GM18907 (cell line): ENCODE measurements around the gene ANKRD10.
"Not testable (repeated sequence)": the region's sequence is repeated elsewhere in the genome, so short reads cannot be mapped to it uniquely, and the experiment has no call there.

Experiments used
- ATAC-seq: cut with Tn5 transposase; IDR thresholded peaks from one replicate; pipeline ENCODE4 v1.9.1; 2021; ENCODE audit warnings: mild to moderate bottlenecking, moderate library complexity; ENCODE audit not compliant: unreplicated experiment

Gene ANKRD10

GRCh38 chr13:110869231-110869804, 45.6 kb downstream of the ANKRD10 start:
- ATAC-seq, result no peak

DNA sequence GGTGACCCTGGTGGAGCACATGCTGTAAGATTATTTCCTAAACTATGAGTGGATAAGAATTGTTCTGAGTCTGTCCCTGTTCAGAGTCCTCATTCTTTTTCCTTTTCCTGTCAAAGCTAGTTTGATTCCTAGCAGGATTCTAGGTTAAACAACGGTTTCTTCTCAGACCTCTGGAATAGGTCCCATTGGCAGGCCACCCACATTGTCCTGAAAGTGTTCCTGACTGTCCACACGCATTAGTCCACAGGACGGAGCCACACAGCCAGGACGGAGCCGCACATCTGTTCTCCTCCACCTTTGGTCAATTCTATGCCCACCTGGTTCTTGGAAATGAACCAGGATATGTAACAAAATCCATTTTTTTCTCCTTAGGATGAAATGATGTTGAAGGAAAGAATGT, 46.1 kb downstream of the ANKRD10 start:
- no peak for ATAC-seq

DNA sequence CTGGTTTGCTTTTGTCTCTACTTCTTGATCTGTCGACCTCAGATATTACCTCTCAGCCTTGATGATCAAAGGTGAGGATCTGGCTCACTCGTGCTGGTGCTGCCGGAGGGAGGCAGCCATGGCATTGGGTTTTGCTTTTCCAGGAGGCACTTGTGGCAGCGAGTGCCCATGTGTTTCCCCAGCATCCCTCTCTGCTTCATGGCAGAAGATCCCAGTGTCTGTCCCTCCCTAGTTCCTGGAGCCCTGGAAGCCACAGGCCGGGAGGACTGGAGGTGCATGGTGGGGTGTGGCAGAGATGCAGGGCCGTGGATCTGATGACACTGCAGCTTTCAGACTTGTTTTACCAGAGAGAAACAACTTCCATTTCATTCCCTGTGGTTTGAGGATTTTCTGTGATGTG, 47.5 kb downstream of the ANKRD10 start:
- no peak for ATAC-seq

GRCh38 chr13:110866491-110867170, 48.2 kb downstream of the ANKRD10 start:
- no peak for ATAC-seq

- no peak for ATAC-seq
Observed at GRCh38 chr13:110863685-110864084, 51.2 kb downstream of the ANKRD10 start.

DNA sequence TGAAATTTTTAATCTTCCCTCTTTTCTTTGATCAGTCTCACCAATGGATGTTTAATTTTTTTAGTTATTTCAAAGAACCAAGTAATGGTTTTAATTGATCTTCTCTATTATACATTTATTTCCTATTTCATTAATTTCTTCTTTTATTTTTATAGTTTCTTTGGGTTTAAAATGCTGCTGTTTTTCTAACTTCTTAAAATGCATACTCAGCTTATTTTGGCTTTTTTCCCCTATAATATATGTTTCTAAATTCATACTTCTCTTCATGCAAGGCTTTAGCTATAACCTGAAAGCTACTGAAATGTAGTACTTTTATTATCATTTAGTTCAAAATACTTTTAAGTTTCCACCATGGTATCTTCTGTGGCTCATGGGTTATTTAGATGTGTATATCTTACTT, 53.9 kb downstream of the ANKRD10 start:
- ATAC-seq, result no peak

DNA sequence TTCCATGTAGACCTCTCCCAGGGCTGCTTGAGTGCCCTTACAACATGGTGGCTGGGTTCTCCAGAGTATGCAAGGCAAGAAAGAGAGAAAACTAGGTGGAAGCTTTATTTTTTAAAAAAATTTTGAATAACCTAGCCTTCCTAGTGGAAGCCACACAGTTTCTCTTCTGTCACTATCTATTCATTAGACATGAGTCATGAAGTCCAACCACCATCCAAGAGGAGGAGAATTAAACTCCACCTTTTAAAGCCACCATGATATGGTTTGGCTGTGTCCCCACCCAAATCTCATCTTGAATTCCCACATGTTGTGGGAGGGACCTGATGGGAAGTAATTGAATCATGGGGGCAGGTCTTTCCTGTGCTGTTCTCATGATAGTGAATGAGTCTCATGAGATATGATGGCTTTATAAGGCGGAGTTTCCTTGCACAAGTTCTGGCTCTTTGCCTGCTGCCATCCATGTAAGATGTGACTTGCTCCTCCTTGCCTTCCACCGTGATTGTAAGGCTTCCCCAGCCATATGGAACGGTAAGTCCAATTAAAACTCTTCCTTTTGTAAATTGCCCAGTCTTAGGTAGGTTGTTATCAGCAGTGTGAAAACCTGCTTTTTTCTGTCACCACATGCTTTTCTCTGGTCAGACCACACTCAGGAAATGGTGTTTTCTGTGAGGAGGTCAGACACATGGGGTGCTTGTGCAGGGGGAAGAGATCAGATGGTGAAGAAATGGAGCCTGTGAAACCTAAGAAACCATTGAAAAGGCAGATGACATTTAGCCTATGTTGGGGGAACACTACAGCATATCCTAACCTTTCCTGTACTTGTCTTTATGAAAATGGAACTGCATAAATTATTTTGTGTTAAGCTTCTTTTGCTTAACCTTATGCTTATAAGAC, 57.7 kb downstream of the ANKRD10 start:
- peak; percentile 79 for ATAC-seq

- ATAC-seq, result no peak
Observed at GRCh38 chr13:110855363-110855762, 59.5 kb downstream of the ANKRD10 start.

DNA sequence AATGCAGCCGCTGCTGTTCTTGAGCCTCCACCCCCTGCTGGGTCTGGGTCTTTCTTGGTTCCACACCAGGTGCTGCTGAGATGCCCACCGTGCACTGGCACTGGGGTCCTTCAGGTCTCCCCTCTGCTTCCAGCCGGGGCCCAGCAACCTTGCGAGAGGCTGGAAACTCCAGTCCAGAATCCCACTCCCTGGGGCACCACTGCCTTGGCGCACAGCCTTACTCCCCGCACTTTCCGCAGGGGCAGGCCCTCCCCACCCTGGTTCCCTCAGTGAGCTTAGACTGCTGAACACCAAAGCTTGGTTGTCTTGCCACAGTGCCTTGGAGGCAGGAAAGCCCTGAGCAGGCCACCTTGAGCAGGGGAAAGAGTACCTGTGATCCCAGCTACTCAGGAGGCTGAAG, 60.0 kb downstream of the ANKRD10 start:
- no peak for ATAC-seq

DNA sequence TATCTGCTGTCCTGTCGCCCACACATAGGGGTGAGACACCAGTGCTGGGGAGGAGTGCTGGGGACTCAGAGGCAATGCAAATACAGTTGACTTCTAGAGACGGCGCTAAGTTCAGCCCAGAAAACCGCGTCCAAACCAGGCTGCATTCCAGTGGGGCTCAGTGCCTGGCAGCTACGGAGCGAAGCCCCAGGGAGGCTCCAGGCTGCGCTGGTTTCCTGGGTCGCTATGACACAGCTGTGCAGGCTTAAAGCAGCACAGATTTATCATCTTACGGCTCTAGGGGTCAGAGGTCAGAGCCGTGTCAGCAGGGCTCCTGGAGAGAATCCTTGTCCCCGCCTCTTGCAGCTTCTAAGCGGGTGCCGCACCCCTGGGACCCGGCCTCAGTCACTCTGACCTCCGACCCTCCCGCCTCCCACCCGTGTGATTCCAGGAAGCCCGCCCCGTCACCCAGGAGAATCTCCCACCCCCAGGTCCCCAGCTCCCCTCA, 61.6 kb downstream of the ANKRD10 start:
- no peak for ATAC-seq

DNA sequence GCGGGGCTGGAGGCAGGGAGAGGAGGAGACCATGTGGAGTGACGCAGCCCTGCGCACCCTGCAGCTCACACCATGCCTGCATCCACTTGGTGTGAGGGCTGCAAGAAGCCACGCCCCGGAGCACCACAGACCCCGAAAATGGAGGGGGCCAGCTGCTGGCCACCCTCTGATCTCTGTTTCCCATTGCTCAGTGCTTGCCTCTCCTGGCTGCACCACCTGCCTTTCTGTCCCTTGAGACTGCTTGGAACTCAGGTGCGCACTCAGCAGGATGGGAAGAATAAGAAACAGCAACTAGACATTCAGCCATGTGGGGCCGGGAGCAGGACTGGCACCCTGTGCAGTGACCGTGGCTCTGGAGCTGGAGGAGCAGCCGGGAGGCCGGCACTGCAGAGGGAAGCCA, 64.0 kb downstream of the ANKRD10 start:
- no peak for ATAC-seq

GRCh38 chr13:110850006-110850405, 64.9 kb downstream of the ANKRD10 start:
- ATAC-seq, result no peak

DNA sequence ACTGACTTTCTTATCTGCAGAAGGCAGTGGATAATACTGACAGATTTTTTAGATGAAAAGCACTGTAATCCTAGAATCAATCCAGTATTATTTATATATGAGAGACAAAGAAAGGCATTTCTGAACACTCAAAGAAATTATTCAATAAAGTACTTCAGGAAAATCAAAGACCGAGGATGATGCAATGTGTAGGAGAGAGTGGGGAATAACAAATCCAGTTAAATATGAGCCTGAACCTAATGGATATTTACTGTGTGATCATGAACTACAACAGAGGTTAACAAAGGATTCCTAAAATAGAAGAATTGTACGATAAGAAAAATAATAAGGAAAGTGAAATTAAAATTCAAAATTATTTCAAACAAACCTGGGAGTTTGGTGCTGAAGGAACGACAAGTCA, 69.3 kb downstream of the ANKRD10 start:
- no peak for ATAC-seq

DNA sequence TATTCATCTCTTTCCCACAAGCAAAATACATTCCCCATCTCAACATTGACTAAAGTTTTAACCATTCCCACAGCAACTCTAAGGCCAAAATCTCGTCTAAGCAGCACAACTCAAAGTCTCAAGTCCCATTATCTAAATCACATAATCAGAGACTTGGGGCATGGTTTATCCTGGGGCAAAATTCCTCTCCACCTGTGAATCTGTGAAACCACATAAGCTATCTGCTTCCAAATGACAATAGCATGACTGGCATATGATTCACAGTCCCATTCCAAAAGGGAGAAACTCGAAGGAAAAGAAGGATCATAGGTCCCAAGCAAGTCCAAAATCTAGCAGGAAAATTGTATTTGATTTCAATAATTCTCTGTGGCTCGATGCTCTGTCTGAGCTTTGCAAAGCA, 73.0 kb downstream of the ANKRD10 start:
- ATAC-seq, result no peak

DNA sequence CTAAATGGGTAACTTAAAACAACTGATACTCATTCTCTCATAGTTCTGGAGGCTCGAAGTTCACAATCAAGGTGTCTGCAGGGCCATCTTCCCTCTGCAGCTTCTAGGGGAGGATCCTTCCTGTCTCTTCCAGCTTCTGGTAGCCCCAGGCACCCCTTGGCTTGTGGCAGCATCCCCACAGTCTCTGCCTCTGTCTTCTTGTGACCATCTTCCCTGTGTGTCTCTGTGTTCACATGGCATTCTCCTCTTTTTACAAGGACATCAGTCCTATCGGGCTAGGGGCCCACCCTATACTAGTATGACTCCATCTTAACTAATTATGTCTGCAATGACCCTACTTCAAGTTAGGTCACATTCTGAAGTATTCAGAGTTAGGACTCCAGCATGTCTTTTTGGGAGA, 73.5 kb downstream of the ANKRD10 start:
- ATAC-seq, result no peak

- no peak for ATAC-seq
Observed at GRCh38 chr13:110838867-110839538, 75.9 kb downstream of the ANKRD10 start.

DNA sequence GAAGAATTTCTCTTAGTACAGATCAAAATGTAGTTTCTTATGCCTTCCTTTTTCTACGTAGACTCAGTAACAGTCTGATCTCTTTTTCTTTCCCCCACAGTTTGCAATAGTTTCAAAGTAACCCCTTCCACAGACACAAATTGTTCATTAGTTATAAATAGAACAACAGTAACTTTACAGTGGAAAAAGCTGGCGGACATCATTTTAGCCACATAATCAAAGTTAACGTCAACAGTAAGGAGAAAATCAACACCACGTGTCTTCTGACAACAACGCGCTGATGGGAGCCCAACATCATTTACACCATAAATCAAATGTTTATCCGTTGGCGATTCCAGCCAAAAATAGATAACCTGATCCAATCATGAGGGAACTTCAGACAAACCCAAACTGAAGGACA, 76.8 kb downstream of the ANKRD10 start:
- no peak for ATAC-seq

DNA sequence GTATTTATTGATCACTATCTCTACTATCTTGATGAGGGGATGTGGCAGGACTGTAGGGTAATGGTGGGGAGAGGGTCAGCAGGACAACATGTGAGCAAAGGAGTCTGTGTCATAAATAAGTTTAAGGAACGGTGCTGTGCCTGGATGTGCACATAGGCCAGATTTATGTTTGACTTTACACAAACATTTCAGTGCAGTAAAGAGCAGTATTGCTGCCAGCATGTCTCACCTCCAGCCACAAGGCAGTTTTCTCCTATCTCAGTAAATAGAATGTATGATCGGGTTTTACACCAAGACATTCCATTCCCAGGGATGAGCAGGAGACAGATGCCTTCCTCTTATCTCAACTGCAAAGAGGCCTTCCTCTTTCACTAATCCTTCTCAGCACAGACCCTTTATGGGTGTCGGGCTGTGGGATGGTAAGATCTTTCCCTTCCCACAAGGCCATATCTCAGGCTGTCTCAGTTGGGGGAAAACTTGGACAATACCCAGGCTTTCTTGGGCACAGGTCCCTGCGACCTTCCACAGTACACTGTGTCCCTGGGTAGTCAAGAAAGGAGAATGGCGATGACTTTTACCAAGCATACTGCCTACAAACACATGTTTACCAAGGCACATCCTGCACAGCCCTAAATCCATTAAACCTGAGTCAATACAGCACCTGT, 77.3 kb downstream of the ANKRD10 start:
- not testable (repeated sequence) for ATAC-seq

DNA sequence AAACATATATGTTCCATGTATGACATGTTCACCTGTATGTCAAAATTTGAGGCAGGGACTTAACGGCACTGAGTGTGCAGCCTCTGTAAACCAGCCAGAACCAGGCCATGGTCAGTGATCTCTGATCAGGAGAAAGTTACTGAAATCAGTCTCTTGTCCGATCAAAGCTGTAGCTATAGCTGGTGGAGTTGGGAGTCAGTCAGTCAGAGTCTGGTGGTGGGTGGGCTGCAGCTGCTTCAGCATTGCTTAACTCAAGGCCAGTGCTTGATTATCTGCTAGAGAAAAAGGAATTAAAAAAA, 78.3 kb downstream of the ANKRD10 start:
- no peak for ATAC-seq

GRCh38 chr13:110835721-110836604, 78.9 kb downstream of the ANKRD10 start:
- ATAC-seq, result no peak
